ENCODE results near the gene SLC44A5. TPM values are rescaled to one million over a fixed set of nuclear protein-coding genes. Genes with fewer than 3 reads are reported as not detected.

The SLC44A5 gene
- total and polyA plus RNA-seq, 2 donors from 2014 or later: 0.66 to 5.0 TPM

DNA sequence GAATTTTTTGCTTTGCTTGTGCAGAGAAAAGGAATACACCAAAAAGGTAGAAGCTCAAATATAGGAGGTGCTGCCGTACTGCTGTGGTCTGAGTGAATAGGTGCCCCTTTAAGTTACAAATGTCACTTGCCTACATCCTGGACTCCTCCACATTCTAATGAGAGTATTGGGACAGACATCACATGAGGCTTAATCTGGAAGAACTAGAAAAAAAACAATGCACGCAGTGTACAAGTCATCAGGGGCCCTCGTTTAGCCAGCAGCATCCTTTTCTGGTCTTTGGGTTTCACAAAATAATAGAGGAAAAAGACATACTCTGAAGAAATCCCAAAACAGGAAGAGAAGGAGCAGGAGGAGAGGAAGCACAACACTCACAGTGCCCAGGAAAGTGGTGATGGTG is 89.3 kb downstream of the SLC44A5 start:
- Histone ChIP-seq H3K9ac (ENCODE audit: low read length in 3 of 3) (no peak overlapping the region), H3K4me1 (ENCODE audit: control insufficient read depth in 2 of 3, insufficient read depth in 2 of 3, low read depth in 1 of 3, low read length in 3 of 3) (no peaks in the 10 kb centered on the region), H3K27ac (ENCODE audit: low read depth in 2 of 2, low read length in 2 of 2) (no peak overlapping the region), H3K9me3 (ENCODE audit: control insufficient read depth in 2 of 3, insufficient read depth in 1 of 3, low read length in 3 of 3) (no peaks in the 10 kb centered on the region), H3K27me3 (ENCODE audit: control insufficient read depth, insufficient read depth, low read length) (no peaks in the 10 kb centered on the region), H3K4me3 (ENCODE audit: low read length in 3 of 3) (no peak overlapping the region), H3K36me3 (ENCODE audit: control insufficient read depth in 2 of 3, insufficient read depth in 3 of 3, low read length in 3 of 3) (no peaks in the 10 kb centered on the region)
- DNase-seq (no peak), FAIRE-seq (no peak)
- TF ChIP-seq, protein P1, sequence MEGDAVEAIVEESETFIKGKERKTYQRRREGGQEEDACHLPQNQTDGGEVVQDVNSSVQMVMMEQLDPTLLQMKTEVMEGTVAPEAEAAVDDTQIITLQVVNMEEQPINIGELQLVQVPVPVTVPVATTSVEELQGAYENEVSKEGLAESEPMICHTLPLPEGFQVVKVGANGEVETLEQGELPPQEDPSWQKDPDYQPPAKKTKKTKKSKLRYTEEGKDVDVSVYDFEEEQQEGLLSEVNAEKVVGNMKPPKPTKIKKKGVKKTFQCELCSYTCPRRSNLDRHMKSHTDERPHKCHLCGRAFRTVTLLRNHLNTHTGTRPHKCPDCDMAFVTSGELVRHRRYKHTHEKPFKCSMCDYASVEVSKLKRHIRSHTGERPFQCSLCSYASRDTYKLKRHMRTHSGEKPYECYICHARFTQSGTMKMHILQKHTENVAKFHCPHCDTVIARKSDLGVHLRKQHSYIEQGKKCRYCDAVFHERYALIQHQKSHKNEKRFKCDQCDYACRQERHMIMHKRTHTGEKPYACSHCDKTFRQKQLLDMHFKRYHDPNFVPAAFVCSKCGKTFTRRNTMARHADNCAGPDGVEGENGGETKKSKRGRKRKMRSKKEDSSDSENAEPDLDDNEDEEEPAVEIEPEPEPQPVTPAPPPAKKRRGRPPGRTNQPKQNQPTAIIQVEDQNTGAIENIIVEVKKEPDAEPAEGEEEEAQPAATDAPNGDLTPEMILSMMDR (IDR thresholded peaks at IDR 0.05; ENCODE audit: borderline replicate concordance, extremely low read depth, insufficient read depth): no peak
- intact Hi-C loops (cut with DNase I): no loop called here

DNA sequence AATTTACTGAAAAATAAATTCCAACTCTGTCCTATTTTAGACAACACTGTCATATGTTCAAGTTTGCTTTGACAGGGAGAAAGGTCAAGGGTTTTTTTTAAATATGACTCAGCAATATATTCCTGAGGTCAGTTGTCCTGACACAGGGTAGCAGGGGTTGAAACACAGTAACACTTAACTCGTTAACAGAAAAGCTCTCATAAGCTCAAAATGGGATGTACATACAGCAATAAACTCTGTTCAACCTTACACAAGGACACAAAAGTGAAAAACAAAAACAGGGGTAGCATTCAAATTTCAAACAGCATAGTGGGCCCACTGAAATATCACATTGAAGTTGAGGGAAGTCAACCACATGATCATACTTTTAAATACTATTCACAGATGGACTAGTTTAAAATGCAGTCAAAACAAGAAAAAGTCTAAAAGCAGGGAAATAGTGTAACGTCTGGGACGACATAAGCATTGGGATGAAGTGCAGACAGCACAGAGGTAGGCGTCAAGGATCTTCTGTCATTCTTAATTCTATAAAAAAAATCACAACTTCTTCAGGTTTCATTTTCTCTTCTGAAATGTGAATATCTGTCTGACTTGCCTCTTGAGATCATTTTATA is 89.9 kb downstream of the SLC44A5 start:
- Histone ChIP-seq H3K4me3 (ENCODE audit: low read length in 3 of 3) (no peak overlapping the region), H3K27me3 (ENCODE audit: control insufficient read depth, insufficient read depth, low read length) (no peaks in the 10 kb centered on the region), H3K27ac (ENCODE audit: low read depth in 2 of 2, low read length in 2 of 2) (no peak overlapping the region), H3K9me3 (ENCODE audit: control insufficient read depth in 2 of 3, insufficient read depth in 1 of 3, low read length in 3 of 3) (no peaks in the 10 kb centered on the region), H3K36me3 (ENCODE audit: control insufficient read depth in 2 of 3, insufficient read depth in 3 of 3, low read length in 3 of 3) (no peaks in the 10 kb centered on the region), H3K4me1 (ENCODE audit: control insufficient read depth in 2 of 3, insufficient read depth in 2 of 3, low read depth in 1 of 3, low read length in 3 of 3) (no peaks in the 10 kb centered on the region), H3K9ac (ENCODE audit: low read length in 3 of 3) (no peak overlapping the region)
- intact Hi-C loops (cut with DNase I): no loop called here
- no peak for FAIRE-seq
- DNase-seq: no peak
- TF ChIP-seq, protein P1 (IDR thresholded peaks at IDR 0.05; ENCODE audit: borderline replicate concordance, extremely low read depth, insufficient read depth): no peak

DNA sequence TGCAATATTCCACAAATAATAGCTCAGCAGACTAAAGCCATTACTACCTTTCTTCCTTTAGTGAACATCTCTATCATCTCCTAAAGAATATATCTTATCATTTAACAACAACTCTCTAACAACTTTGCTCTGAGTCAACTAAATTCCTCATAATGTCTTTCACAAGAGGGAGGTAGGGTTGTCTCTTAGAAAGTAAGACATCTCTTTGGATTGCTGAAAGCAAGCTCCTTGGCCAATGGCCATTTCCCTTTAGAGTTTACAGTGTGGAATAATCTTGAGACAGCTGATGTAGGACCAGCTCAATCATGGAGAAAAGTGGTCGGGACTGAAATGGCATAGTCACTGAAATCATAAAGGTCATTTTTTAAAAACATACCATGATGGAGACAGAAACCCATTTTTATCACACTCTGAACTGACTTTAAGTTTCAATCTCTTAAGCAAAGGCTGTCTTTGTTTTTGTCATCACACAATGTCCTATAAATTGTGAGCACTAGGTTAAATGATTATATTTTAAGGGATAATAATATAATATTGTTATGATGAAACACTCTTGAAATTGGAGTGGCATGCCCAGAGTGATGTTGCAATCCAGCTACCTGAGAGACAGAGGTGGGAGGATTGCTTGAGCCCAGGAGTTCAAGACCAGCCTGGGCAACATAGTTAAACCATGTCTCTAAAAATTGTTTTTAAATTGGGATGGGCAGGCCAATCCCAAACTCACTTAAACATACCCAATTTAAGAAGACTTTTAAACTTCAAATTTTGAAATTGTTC is 91.1 kb downstream of the SLC44A5 start:
- Histone ChIP-seq H3K4me3 (ENCODE audit: low read length in 3 of 3) (no peak overlapping the region), H3K4me1 (ENCODE audit: control insufficient read depth in 2 of 3, insufficient read depth in 2 of 3, low read depth in 1 of 3, low read length in 3 of 3) (no peaks in the 10 kb centered on the region), H3K36me3 (ENCODE audit: control insufficient read depth in 2 of 3, insufficient read depth in 3 of 3, low read length in 3 of 3) (no peaks in the 10 kb centered on the region), H3K27ac (ENCODE audit: low read depth in 2 of 2, low read length in 2 of 2) (no peak overlapping the region), H3K27me3 (ENCODE audit: control insufficient read depth, insufficient read depth, low read length) (no peaks in the 10 kb centered on the region), H3K9me3 (ENCODE audit: control insufficient read depth in 2 of 3, insufficient read depth in 1 of 3, low read length in 3 of 3) (no peaks in the 10 kb centered on the region), H3K9ac (ENCODE audit: low read length in 3 of 3) (no peak overlapping the region)
- intact Hi-C loops (cut with DNase I): no loop called here
- TF ChIP-seq, protein P1 (IDR thresholded peaks at IDR 0.05; ENCODE audit: borderline replicate concordance, extremely low read depth, insufficient read depth): no peak
- DNase-seq: no peak
- no peak for FAIRE-seq

Data from kidney (tissue), 14 donors.